ENCODE results near the gene KLK2.

GRCh38 chr19:50897191-50897607 lies 24.0 kb downstream of the KLK2 start:
- TF ChIP-seq CTCF (IDR thresholded peaks at IDR 0.05) (no peak), POLR2A (IDR thresholded peaks at IDR 0.05) (no peak), EP300 (IDR thresholded peaks at IDR 0.05) (no peak)

Measured in tibial nerve (tissue), 4 donors.